CD14-positive monocyte (primary cell): Measurements from ENCODE around the gene MYLK2. TPM values are rescaled to one million over a fixed set of nuclear protein-coding genes. Genes with fewer than 3 reads are reported as not detected.

Source experiments
- DNase-seq, 3 donors: peaks; one replicate each; pipeline ENCODE4 v3.0.0-alpha.2; 2011 to 2022
- H2AFZ ChIP-seq: 2 replicates; pipeline ENCODE4 v1.6.0; 2012; ENCODE audit warnings: mild to moderate bottlenecking, low read depth, low read length, inconsistent platforms; ENCODE audit not compliant: insufficient read depth, poor library complexity, severe bottlenecking
- H3K27ac ChIP-seq, 2 donors: 1 replicate in 1 of 2; 2 replicates in 1 of 2; pipeline ENCODE4 v1.5.1; 2012 to 2013; ENCODE audit warnings: low read length in 2 of 2, control low read depth in 1 of 2, inconsistent platforms in 1 of 2, low read depth in 1 of 2, mild to moderate bottlenecking in 1 of 2
- H3K27me3 ChIP-seq, 2 donors: one replicate each; pipeline versions ENCODE4 v1.6.0 to v1.6.1; 2011 to 2013; ENCODE audit warnings: low read length in 2 of 2; ENCODE audit not compliant: control insufficient read depth in 2 of 2, insufficient read depth in 2 of 2
- H3K36me3 ChIP-seq, 2 donors: replicated peaks in 1 of 2; 1 replicate in 1 of 2; 2 replicates in 1 of 2; pipeline versions ENCODE4 v1.5.1 to v1.6.1; 2012 to 2013; ENCODE audit warnings: low read length in 2 of 2, control low read depth in 1 of 2, inconsistent platforms in 1 of 2, mild to moderate bottlenecking in 1 of 2; ENCODE audit not compliant: insufficient read depth in 2 of 2, control insufficient read depth in 1 of 2
- H3K4me1 ChIP-seq, 2 donors: 1 replicate in 1 of 2; 2 replicates in 1 of 2; pipeline versions ENCODE4 v1.5.1 to v1.6.1; 2012 to 2013; ENCODE audit warnings: low read length in 2 of 2, control low read depth in 1 of 2, inconsistent platforms in 1 of 2, mild to moderate bottlenecking in 1 of 2, moderate library complexity in 1 of 2; ENCODE audit not compliant: insufficient read depth in 2 of 2, control insufficient read depth in 1 of 2
- H3K4me2 ChIP-seq: replicated peaks from 2 replicates; pipeline ENCODE3; 2012; ENCODE audit warnings: low read length, moderate library complexity, mild to moderate bottlenecking; ENCODE audit not compliant: poor library complexity, severe bottlenecking; ENCODE audit errors: extremely low read depth
- H3K4me3 ChIP-seq, 3 experiments: fragments of 200-600 bp in 1 of 3; sonication (generic) in 1 of 3; replicated peaks in 1 of 3; 1 replicate in 2 of 3; 2 replicates in 1 of 3; pipeline ENCODE4 v1.5.1; 2011 to 2013; ENCODE audit warnings: low read length in 3 of 3, mild to moderate bottlenecking in 3 of 3, control low read depth in 2 of 3, low read depth in 2 of 3, inconsistent platforms in 1 of 3, moderate library complexity in 1 of 3
- H3K79me2 ChIP-seq: 2 replicates; pipeline ENCODE4 v1.6.0; 2012; ENCODE audit warnings: mild to moderate bottlenecking, control low read depth, inconsistent platforms, low read length, moderate library complexity; ENCODE audit not compliant: insufficient read depth
- H3K9ac ChIP-seq: 2 replicates; pipeline ENCODE4 v1.6.0; 2017; ENCODE audit warnings: low read length, mild to moderate bottlenecking; ENCODE audit not compliant: insufficient read depth, poor library complexity, severe bottlenecking
- H3K9me3 ChIP-seq, 2 donors: replicated peaks in 1 of 2; 1 replicate in 1 of 2; 2 replicates in 1 of 2; pipeline versions ENCODE4 v1.5.1 to v1.6.1; 2012 to 2013; ENCODE audit warnings: low read length in 2 of 2, control low read depth in 1 of 2; ENCODE audit not compliant: control insufficient read depth in 1 of 2, insufficient read depth in 1 of 2
- H4K20me1 ChIP-seq: 2 replicates; pipeline ENCODE4 v1.6.0; 2012; ENCODE audit warnings: mild to moderate bottlenecking, low read length, control low read depth, moderate library complexity; ENCODE audit not compliant: insufficient read depth
- H3K27ac Mint-ChIP-seq, 7 donors: one replicate each; pipeline ENCODE4 v1.8.0; 2020; ENCODE audit warnings: mild to moderate bottlenecking in 7 of 7, mixed read lengths in 7 of 7, moderate library complexity in 6 of 7, inconsistent platforms in 2 of 7
- H3K27me3 Mint-ChIP-seq, 3 donors: one replicate each; pipeline ENCODE4 v1.8.0; 2021 to 2022; ENCODE audit warnings: low read depth in 3 of 3, mild to moderate bottlenecking in 3 of 3, mixed read lengths in 3 of 3, moderate library complexity in 3 of 3, inconsistent platforms in 1 of 3
- H3K36me3 Mint-ChIP-seq, 2 donors: one replicate each; pipeline ENCODE4 v1.8.0; 2020; ENCODE audit warnings: mixed read lengths in 2 of 2, inconsistent platforms in 1 of 2, mild to moderate bottlenecking in 1 of 2
- H3K4me1 Mint-ChIP-seq: one replicate; pipeline ENCODE4 v1.8.0; 2020; ENCODE audit warnings: mild to moderate bottlenecking, mixed read lengths
- H3K4me3 Mint-ChIP-seq, 2 donors: one replicate each; pipeline ENCODE4 v1.8.0; 2020; ENCODE audit warnings: mild to moderate bottlenecking in 2 of 2, mixed read lengths in 2 of 2, moderate library complexity in 1 of 2
- H3K9me3 Mint-ChIP-seq, 7 donors: one replicate each; pipeline ENCODE4 v1.8.0; 2020 to 2022; ENCODE audit warnings: mixed read lengths in 7 of 7, mild to moderate bottlenecking in 6 of 7, moderate library complexity in 6 of 7, inconsistent platforms in 2 of 7
- WGBS: methylation state at CpG from one replicate; pipeline ENCODE4 v1.1.5; 2013; ENCODE audit warnings: missing lambda C conversion rate; ENCODE audit not compliant: insufficient coverage; 5-methylcytosine and 5-hydroxymethylcytosine counted together
- intact Hi-C, 2 donors: fragments of 100-400 bp; cut with micrococcal nuclease; formaldehyde crosslinking; loops; one replicate each; pipeline versions ENCODE4 v1.15.0 to v1.15.1; 2023
- polyA plus RNA-seq, 3 donors: library from polyadenylated mRNA; depleted of rRNA in 1 of 3; unstranded in 2 of 3; stranded (reverse) in 1 of 3; fragments of 300-500 nt in 2 of 3; fragments of >200 nt in 1 of 3; fragmentation: Illumina TruSeq in 2 of 3; gene quantifications; 1 replicate in 2 of 3; 2 replicates in 1 of 3; pipeline ENCODE4 v1.2.3, GENCODE V29; 2012 to 2021
- TF ChIP-seq, protein P1 (sequence below): fragments of 200-600 bp; IDR thresholded peaks from one replicate; pipeline ENCODE4 v1.8.0; 2022; ENCODE audit warnings: antibody characterized with exemption, mild to moderate bottlenecking

The MYLK2 gene
- polyA plus RNA-seq, 3 donors: not detected

GRCh38 chr20:31869673-31869941 lies 50.5 kb downstream of the MYLK2 start:
- intact Hi-C loops: no loop called here
- H3K27ac Mint-ChIP-seq: peak overlapping the region in 3 of 7 donors; percentile 4 to 23 (median 10)
- Histone ChIP-seq H3K9me3 (peaks cover 0 to 18% of the 10 kb centered on the region in 2 donors), H3K9ac (peak overlapping the region; percentile 56), H3K4me3 (peak overlapping the region; percentile 23 to 70 (median 29)), H3K36me3 (no peaks in the 10 kb centered on the region), H2AFZ (peak overlapping the region; percentile 82), H3K27ac (no peak overlapping the region), H3K4me1 (peaks cover 9 to 15% of the 10 kb centered on the region in 2 donors), H4K20me1 (no peaks in the 10 kb centered on the region), H3K27me3 (peaks cover 28 to 42% of the 10 kb centered on the region in 2 donors), H3K79me2 (no peaks in the 10 kb centered on the region), H3K4me2 (peak overlapping the region; percentile 78)
- H3K27me3 Mint-ChIP-seq: peaks cover 35 to 51% (median 47%) of the 10 kb centered on the region in 3 donors
- H3K4me1 Mint-ChIP-seq: peaks cover 22% of the 10 kb centered on the region
- TF ChIP-seq, protein P1, sequence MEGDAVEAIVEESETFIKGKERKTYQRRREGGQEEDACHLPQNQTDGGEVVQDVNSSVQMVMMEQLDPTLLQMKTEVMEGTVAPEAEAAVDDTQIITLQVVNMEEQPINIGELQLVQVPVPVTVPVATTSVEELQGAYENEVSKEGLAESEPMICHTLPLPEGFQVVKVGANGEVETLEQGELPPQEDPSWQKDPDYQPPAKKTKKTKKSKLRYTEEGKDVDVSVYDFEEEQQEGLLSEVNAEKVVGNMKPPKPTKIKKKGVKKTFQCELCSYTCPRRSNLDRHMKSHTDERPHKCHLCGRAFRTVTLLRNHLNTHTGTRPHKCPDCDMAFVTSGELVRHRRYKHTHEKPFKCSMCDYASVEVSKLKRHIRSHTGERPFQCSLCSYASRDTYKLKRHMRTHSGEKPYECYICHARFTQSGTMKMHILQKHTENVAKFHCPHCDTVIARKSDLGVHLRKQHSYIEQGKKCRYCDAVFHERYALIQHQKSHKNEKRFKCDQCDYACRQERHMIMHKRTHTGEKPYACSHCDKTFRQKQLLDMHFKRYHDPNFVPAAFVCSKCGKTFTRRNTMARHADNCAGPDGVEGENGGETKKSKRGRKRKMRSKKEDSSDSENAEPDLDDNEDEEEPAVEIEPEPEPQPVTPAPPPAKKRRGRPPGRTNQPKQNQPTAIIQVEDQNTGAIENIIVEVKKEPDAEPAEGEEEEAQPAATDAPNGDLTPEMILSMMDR: no peak
- DNase-seq: no peak
- peaks cover 8 to 9% of the 10 kb centered on the region in 2 donors for H3K36me3 Mint-ChIP-seq
- H3K4me3 Mint-ChIP-seq: peak overlapping the region; percentile 84 to 98
- 0% methylated on average over 1 of the region's 1 CpG for WGBS
- peaks cover 0 to 13% (median 8%) of the 10 kb centered on the region in 7 donors for H3K9me3 Mint-ChIP-seq

- Histone ChIP-seq H3K9me3 (peaks cover 0 to 18% of the 10 kb centered on the region in 2 donors), H3K4me3 (peak within 1 kb of the TSS; percentile 23 to 70 (median 29)), H3K4me1 (peaks cover 9 to 15% of the 10 kb centered on the region in 2 donors), H3K27ac (no peak within 1 kb of the TSS), H3K9ac (peak within 1 kb of the TSS; percentile 56), H3K27me3 (peaks cover 28 to 42% of the 10 kb centered on the region in 2 donors), H3K4me2 (peak within 1 kb of the TSS; percentile 78), H4K20me1 (no peaks in the 10 kb centered on the region), H3K79me2 (no peaks in the 10 kb centered on the region), H2AFZ (peak within 1 kb of the TSS; percentile 82), H3K36me3 (no peaks in the 10 kb centered on the region)
- Mint-ChIP-seq H3K4me3 (peak within 1 kb of the TSS; percentile 84 to 98), H3K9me3 (peaks cover 0 to 13% (median 8%) of the 10 kb centered on the region in 7 donors), H3K27ac (peak within 1 kb of the TSS in 4 of 7 donors; percentile 4 to 60 (median 16)), H3K4me1 (peaks cover 22% of the 10 kb centered on the region), H3K36me3 (peaks cover 8 to 9% of the 10 kb centered on the region in 2 donors), H3K27me3 (peaks cover 35 to 51% (median 47%) of the 10 kb centered on the region in 3 donors)
- under 1% methylated on average over 80 of the region's 80 CpGs for WGBS
- TF ChIP-seq, protein P1: no peak
- peak in 2 of 3 donors; percentile 8 to 10 for DNase-seq
- intact Hi-C loops: no loop called here
Measured at GRCh38 chr20:31869942-31870725, 51.0 kb downstream of the MYLK2 start, which contains the start of the genes DUSP15 and TTLL9. DUSP15 (minus strand) TSS chr20:31870527; CDS start chr20:31870337, 190 bp downstream. TTLL9 (plus strand) TSS chr20:31870634; CDS start chr20:31871127, 493 bp downstream.
